Lower leg skin (tissue), 3 donors: ENCODE data around the gene NEK4.

Experiments
- POLR2A ChIP-seq, 2 donors: fragments of 450-650 bp; IDR thresholded peaks; one replicate each; pipeline ENCODE4 v1.6.1; 2016 to 2017; ENCODE audit warnings: antibody characterized with exemption in 2 of 2, mild to moderate bottlenecking in 1 of 2, moderate library complexity in 1 of 2
- TF ChIP-seq, protein P1 (sequence below), 3 donors: fragments of 450-650 bp; IDR thresholded peaks; one replicate each; pipeline ENCODE4 v1.5.1; 2016; ENCODE audit warnings: antibody characterized with exemption in 3 of 3, mild to moderate bottlenecking in 3 of 3, moderate library complexity in 2 of 3

- TF ChIP-seq, protein P1, sequence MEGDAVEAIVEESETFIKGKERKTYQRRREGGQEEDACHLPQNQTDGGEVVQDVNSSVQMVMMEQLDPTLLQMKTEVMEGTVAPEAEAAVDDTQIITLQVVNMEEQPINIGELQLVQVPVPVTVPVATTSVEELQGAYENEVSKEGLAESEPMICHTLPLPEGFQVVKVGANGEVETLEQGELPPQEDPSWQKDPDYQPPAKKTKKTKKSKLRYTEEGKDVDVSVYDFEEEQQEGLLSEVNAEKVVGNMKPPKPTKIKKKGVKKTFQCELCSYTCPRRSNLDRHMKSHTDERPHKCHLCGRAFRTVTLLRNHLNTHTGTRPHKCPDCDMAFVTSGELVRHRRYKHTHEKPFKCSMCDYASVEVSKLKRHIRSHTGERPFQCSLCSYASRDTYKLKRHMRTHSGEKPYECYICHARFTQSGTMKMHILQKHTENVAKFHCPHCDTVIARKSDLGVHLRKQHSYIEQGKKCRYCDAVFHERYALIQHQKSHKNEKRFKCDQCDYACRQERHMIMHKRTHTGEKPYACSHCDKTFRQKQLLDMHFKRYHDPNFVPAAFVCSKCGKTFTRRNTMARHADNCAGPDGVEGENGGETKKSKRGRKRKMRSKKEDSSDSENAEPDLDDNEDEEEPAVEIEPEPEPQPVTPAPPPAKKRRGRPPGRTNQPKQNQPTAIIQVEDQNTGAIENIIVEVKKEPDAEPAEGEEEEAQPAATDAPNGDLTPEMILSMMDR (IDR thresholded peaks at IDR 0.05) = no peak
- no peak for TF ChIP-seq POLR2A (IDR thresholded peaks at IDR 0.05)
Observed at GRCh38 chr3:52707585-52707984, 63.2 kb downstream of the NEK4 start.
